Body of pancreas (tissue), 4 donors: ENCODE results near the gene NKX2-4.

Experiments
- POLR2A ChIP-seq, 3 donors: fragments of 450-650 bp; IDR thresholded peaks; one replicate each; pipeline ENCODE4 v1.6.1; 2016; ENCODE audit warnings: antibody characterized with exemption in 3 of 3, mild to moderate bottlenecking in 2 of 3
- TF ChIP-seq, protein P1 (sequence below), 7 experiments: fragments of 450-650 bp in 4 of 7; fragments of 200-600 bp in 3 of 7; sonication (generic) in 3 of 7; IDR thresholded peaks; one replicate each; pipeline ENCODE4 v1.5.1; 2016 to 2019; ENCODE audit warnings: antibody characterized with exemption in 7 of 7

GRCh38 chr20:21389368-21389767, 8.0 kb downstream of the NKX2-4 start:
- TF ChIP-seq, protein P1, sequence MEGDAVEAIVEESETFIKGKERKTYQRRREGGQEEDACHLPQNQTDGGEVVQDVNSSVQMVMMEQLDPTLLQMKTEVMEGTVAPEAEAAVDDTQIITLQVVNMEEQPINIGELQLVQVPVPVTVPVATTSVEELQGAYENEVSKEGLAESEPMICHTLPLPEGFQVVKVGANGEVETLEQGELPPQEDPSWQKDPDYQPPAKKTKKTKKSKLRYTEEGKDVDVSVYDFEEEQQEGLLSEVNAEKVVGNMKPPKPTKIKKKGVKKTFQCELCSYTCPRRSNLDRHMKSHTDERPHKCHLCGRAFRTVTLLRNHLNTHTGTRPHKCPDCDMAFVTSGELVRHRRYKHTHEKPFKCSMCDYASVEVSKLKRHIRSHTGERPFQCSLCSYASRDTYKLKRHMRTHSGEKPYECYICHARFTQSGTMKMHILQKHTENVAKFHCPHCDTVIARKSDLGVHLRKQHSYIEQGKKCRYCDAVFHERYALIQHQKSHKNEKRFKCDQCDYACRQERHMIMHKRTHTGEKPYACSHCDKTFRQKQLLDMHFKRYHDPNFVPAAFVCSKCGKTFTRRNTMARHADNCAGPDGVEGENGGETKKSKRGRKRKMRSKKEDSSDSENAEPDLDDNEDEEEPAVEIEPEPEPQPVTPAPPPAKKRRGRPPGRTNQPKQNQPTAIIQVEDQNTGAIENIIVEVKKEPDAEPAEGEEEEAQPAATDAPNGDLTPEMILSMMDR (IDR thresholded peaks at IDR 0.05), result no peak
- no peak for TF ChIP-seq POLR2A (IDR thresholded peaks at IDR 0.05)
